ENCODE measurements around the gene NFIB.

GRCh38 chr9:14218253-14218652 is 95.7 kb downstream of the NFIB start:
- TF ChIP-seq CTCF (IDR thresholded peaks at IDR 0.05) (no peak), ZFX (IDR thresholded peaks at IDR 0.05; ENCODE audit: borderline replicate concordance) (no peak)

All from 22Rv1 (cell line).